IMR-90 (cell line): ENCODE measurements around the gene SEC11A. TPM values are rescaled to one million over a fixed set of nuclear protein-coding genes. Genes with fewer than 3 reads are reported as not detected.

Experiments
- ATAC-seq: fragments of 200-7000 bp; cut with Tn5 transposase; 2 replicates; pipeline ENCODE4 v1.9.1; 2020; ENCODE audit warnings: low read depth, mild to moderate bottlenecking, moderate library complexity
- BruUV-seq: library from RNA; stranded (reverse); fragments of 400-500 nt; replicated peaks from 2 replicates; lab custom pipeline; 2021; lab: Mats Ljungman, UMichigan
- CTCF ChIA-PET: fragments of 300-600 bp; formaldehyde crosslinking; extraction: SDS; loops from one replicate; lab custom pipeline; 2021; ENCODE audit warnings: antibody characterized with exemption; lab: Yijun Ruan, JAX
- POLR2A ChIA-PET: fragments of 300-600 bp; sonication (Branson Sonifier 250); formaldehyde crosslinking; loops from one replicate; lab custom pipeline; 2022; ENCODE audit warnings: antibody characterized with exemption; ENCODE audit not compliant: unreplicated experiment; lab: Charles Lee
- DNase-seq: peaks from one replicate; pipeline ENCODE4 v3.0.0; 2013
- H2AFZ ChIP-seq: replicated peaks from 2 replicates; pipeline ENCODE3; 2013; ENCODE audit warnings: low read length, mild to moderate bottlenecking; ENCODE audit not compliant: poor library complexity
- H2AK5ac ChIP-seq: 2 replicates; pipeline ENCODE4 v1.6.1; 2013; ENCODE audit warnings: low read depth, low read length, inconsistent platforms
- H2AK9ac ChIP-seq: replicated peaks from 2 replicates; pipeline ENCODE3; 2013; ENCODE audit warnings: mild to moderate bottlenecking, low read depth, low read length, moderate library complexity; ENCODE audit not compliant: poor library complexity
- H2BK120ac ChIP-seq: 2 replicates; pipeline ENCODE4 v1.6.1; 2013; ENCODE audit warnings: low read depth, low read length, inconsistent platforms
- H2BK15ac ChIP-seq: 3 replicates; pipeline ENCODE4 v1.6.1; 2013; ENCODE audit warnings: low read depth, low read length, inconsistent platforms
- H2BK20ac ChIP-seq: 2 replicates; pipeline ENCODE4 v1.6.1; 2013; ENCODE audit warnings: low read depth, mild to moderate bottlenecking, inconsistent platforms, low read length, moderate library complexity
- H2BK5ac ChIP-seq: 2 replicates; pipeline ENCODE4 v1.6.1; 2013; ENCODE audit warnings: mild to moderate bottlenecking, low read depth, low read length, inconsistent platforms; ENCODE audit not compliant: poor library complexity, severe bottlenecking
- H3K14ac ChIP-seq: replicated peaks from 2 replicates; pipeline ENCODE4 v1.6.1; 2013; ENCODE audit warnings: low read depth, low read length, inconsistent platforms
- H3K18ac ChIP-seq: 2 replicates; pipeline ENCODE4 v1.6.1; 2013; ENCODE audit warnings: low read depth, low read length, control low read depth
- H3K23ac ChIP-seq: 2 replicates; pipeline ENCODE4 v1.6.1; 2013; ENCODE audit warnings: low read depth, low read length, inconsistent platforms
- H3K27ac ChIP-seq: 2 replicates; pipeline ENCODE4 v1.5.1; 2013; ENCODE audit warnings: mild to moderate bottlenecking, control low read depth, low read length; ENCODE audit not compliant: insufficient read depth
- H3K27me3 ChIP-seq: 2 replicates; pipeline ENCODE4 v1.6.1; 2013; ENCODE audit warnings: low read length; ENCODE audit not compliant: control insufficient read depth, insufficient read depth
- H3K36me3 ChIP-seq: 2 replicates; pipeline ENCODE4 v1.6.1; 2013; ENCODE audit warnings: low read length, mixed read lengths; ENCODE audit not compliant: control insufficient read depth, insufficient read depth
- H3K4ac ChIP-seq: 2 replicates; pipeline ENCODE4 v1.6.1; 2013; ENCODE audit warnings: low read depth, low read length, inconsistent platforms
- H3K4me1 ChIP-seq: 2 replicates; pipeline ENCODE4 v1.6.1; 2013; ENCODE audit warnings: low read length, mixed read lengths; ENCODE audit not compliant: control insufficient read depth, insufficient read depth
- H3K4me2 ChIP-seq: 2 replicates; pipeline ENCODE4 v1.6.1; 2013; ENCODE audit warnings: low read depth, mild to moderate bottlenecking, control low read depth, low read length, moderate library complexity
- H3K4me3 ChIP-seq: 2 replicates; pipeline ENCODE4 v1.5.1; 2013; ENCODE audit warnings: low read depth, mild to moderate bottlenecking, control low read depth, low read length, moderate library complexity; ENCODE audit not compliant: insufficient read depth
- H3K56ac ChIP-seq: 2 replicates; pipeline ENCODE4 v1.6.1; 2013; ENCODE audit warnings: low read length, inconsistent platforms; ENCODE audit not compliant: insufficient read depth; ENCODE audit errors: extremely low read depth
- H3K79me1 ChIP-seq, 2 experiments: 2 replicates each; pipeline ENCODE4 v1.6.1; 2013; ENCODE audit warnings: low read length in 2 of 2, inconsistent platforms in 1 of 2, low read depth in 1 of 2
- H3K9ac ChIP-seq: 2 replicates; pipeline ENCODE4 v1.6.1; 2013; ENCODE audit warnings: low read depth, low read length, control low read depth
- H3K9me1 ChIP-seq: 2 replicates; pipeline ENCODE4 v1.6.1; 2013; ENCODE audit warnings: low read length, inconsistent platforms; ENCODE audit not compliant: insufficient read depth
- H3K9me3 ChIP-seq: 2 replicates; pipeline ENCODE4 v1.6.1; 2013; ENCODE audit warnings: low read length; ENCODE audit not compliant: control insufficient read depth, insufficient read depth
- H4K20me1 ChIP-seq: 2 replicates; pipeline ENCODE4 v1.6.1; 2013; ENCODE audit warnings: low read length, inconsistent platforms; ENCODE audit not compliant: insufficient read depth
- H4K5ac ChIP-seq: 2 replicates; pipeline ENCODE4 v1.6.1; 2013; ENCODE audit warnings: mild to moderate bottlenecking, low read depth, low read length, control low read depth
- H4K8ac ChIP-seq, 2 experiments: 2 replicates each; pipeline ENCODE4 v1.6.1; 2013; ENCODE audit warnings: low read depth in 2 of 2, low read length in 2 of 2, control low read depth in 1 of 2, inconsistent platforms in 1 of 2
- H4K91ac ChIP-seq: 2 replicates; pipeline ENCODE4 v1.6.1; 2013; ENCODE audit warnings: low read depth, low read length, inconsistent platforms; ENCODE audit not compliant: insufficient read depth
- BHLHE40 ChIP-seq: fragments of 150-350 bp; IDR thresholded peaks from 2 replicates; pipeline ENCODE4 v1.6.1; 2016; ENCODE audit warnings: mild to moderate bottlenecking, low read depth, low read length
- CHD1 ChIP-seq: IDR thresholded peaks from 2 replicates; pipeline ENCODE4 v1.6.1; 2012; ENCODE audit warnings: low read depth, low read length, improper control_type of control experiment
- MAZ ChIP-seq: IDR thresholded peaks from 2 replicates; pipeline ENCODE4 v1.6.1; 2012; ENCODE audit warnings: low read depth, mild to moderate bottlenecking, low read length, improper control_type of control experiment, moderate library complexity, borderline replicate concordance
- MXI1 ChIP-seq: IDR thresholded peaks from 2 replicates; pipeline ENCODE4 v1.6.1; 2012; ENCODE audit warnings: low read depth, mild to moderate bottlenecking, low read length, moderate library complexity, borderline replicate concordance
- POLR2A ChIP-seq: IDR thresholded peaks from 2 replicates; pipeline ENCODE4 v1.6.1; 2012; ENCODE audit warnings: mild to moderate bottlenecking, low read depth, low read length
- RAD21 ChIP-seq: IDR thresholded peaks from 2 replicates; pipeline ENCODE4 v1.6.1; 2012; ENCODE audit warnings: low read length, improper control_type of control experiment
- RFX5 ChIP-seq: IDR thresholded peaks from 2 replicates; pipeline ENCODE4 v1.8.0; 2012; ENCODE audit warnings: low read depth, mild to moderate bottlenecking, low read length, moderate library complexity
- SMC3 ChIP-seq: fragments of 150-350 bp; IDR thresholded peaks from 2 replicates; pipeline ENCODE4 v1.6.1; 2016; ENCODE audit warnings: low read depth, mild to moderate bottlenecking, antibody characterized with exemption, low read length, moderate library complexity
- WGBS, 2 experiments: methylation state at CpG; one replicate each; pipeline versions ENCODE4 v1.1.5 to v1.1.7; 2013; ENCODE audit warnings: missing lambda C conversion rate in 2 of 2; ENCODE audit not compliant: insufficient read length in 1 of 2; ENCODE audit errors: extremely low coverage in 2 of 2; 5-methylcytosine and 5-hydroxymethylcytosine counted together
- dilution Hi-C: fragments of 300-500 bp; cut with HindIII; formaldehyde crosslinking; loops from one replicate; pipeline ENCODE4 v1.14.3; 2018; ENCODE audit warnings: low sequenced_read_pairs; ENCODE audit not compliant: unreplicated experiment
- in situ Hi-C: fragments of 300-500 bp; cut with MboI; formaldehyde crosslinking; loops from 3 replicates; pipeline ENCODE4 v1.14.3; 2019; ENCODE audit warnings: low sequenced_read_pairs, inconsistent platforms, mixed read lengths
- intact Hi-C: fragments of 100-400 bp; cut with micrococcal nuclease; formaldehyde crosslinking; loops from 2 replicates; pipeline ENCODE4 v1.10.0; 2022
- polyA plus RNA-seq, 3 experiments: library from polyadenylated mRNA; depleted of rRNA; stranded (reverse); fragments of >200 nt; gene quantifications; 2 replicates each; pipeline ENCODE4 v1.2.3, GENCODE V29; 2012; ENCODE audit warnings: low replicate concordance in 1 of 3
- total RNA-seq: library from RNA; depleted of rRNA; stranded (reverse); fragments of >200 nt; gene quantifications from 2 replicates; pipeline ENCODE4 v1.2.3, GENCODE V29; 2012
- TF ChIP-seq, protein P1 (sequence below): fragments of 150-350 bp; IDR thresholded peaks from 2 replicates; pipeline ENCODE4 v1.6.1; 2016; ENCODE audit warnings: low read depth, mild to moderate bottlenecking, low read length, moderate library complexity, borderline replicate concordance

The SEC11A gene
- total and polyA plus RNA-seq, 2 of the 4 experiments (the other 2 are of a cell fraction) = 62.4 to 108 TPM

DNA sequence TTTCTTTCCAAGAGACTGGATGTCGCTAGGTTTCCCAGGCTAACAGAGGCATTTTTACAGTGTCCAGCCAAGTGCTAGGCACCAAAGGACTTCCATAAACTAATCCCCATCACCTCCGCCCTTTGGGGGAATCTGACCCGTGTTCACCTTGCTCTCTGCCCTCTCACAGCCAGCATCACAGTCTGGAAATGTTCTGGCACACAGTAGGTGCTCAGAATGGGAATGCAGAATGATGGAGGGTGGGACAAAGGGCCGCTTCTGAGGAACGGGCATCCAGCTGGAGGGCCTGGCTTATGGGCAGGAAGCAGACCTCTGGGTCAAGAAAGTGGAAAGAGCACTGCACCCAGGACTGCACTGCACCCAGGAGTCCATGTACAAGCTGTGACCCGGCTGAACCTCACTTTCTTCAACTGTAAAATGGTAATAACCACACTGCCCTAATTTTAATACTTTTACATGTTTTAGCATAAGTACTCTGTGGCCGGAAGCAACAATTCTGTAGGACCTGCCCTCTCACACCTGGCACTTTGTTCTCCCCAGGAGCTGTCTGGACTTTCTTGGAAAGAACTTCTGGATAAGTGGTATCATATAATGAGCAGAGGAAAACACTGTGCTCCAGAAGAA is 57.0 kb downstream of the SEC11A start:
- Histone ChIP-seq H3K9ac (no peak overlapping the region), H3K27me3 (no peaks in the 10 kb centered on the region), H2BK15ac (no peak overlapping the region), H3K14ac (no peak overlapping the region), H2AFZ (peak overlapping the region; percentile 89), H3K4me3 (no peak overlapping the region), H3K79me1 (peaks cover under 1 to 20% of the 10 kb centered on the region in 2 experiments; a peak in 3 of 4 replicates), H3K36me3 (no peaks in the 10 kb centered on the region), H4K8ac (peak overlapping the region; percentile 26 to 79; a peak in 2 of 4 replicates), H2AK5ac (peak overlapping the region; percentile 25; the same call in 1 of the 2 replicates), H3K23ac (no peak overlapping the region), H3K9me3 (no peaks in the 10 kb centered on the region), H2BK5ac (no peak overlapping the region), H4K20me1 (no peaks in the 10 kb centered on the region), H3K4me1 (peaks cover 7% of the 10 kb centered on the region), H3K27ac (no peak overlapping the region), H4K5ac (peak overlapping the region; percentile 9; the same call in 1 of the 2 replicates), H2BK120ac (no peak overlapping the region), H3K9me1 (peaks cover 8% of the 10 kb centered on the region; the same call in 1 of the 2 replicates), H3K4ac (no peak overlapping the region), H2BK20ac (no peak overlapping the region), H3K18ac (no peak overlapping the region), H3K56ac (no peak overlapping the region), H4K91ac (no peak overlapping the region), H3K4me2 (no peak overlapping the region; the same call in 1 of the 2 replicates), H2AK9ac (peak overlapping the region; percentile 68)
- DNase-seq (no peak), ATAC-seq (no peak)
- no TSS peak for BruUV-seq
- ChIA-PET POLR2A (interaction anchor here (0.5 kb wide), 1 partner anchor 27 kb away, joined by 3 read pairs; no protein-coding TSS in a partner anchor), CTCF (interaction anchor here (0.6 kb wide), 1 partner anchor 427 kb away, joined by 6 read pairs; no protein-coding TSS in a partner anchor)
- dilution Hi-C loops = no loop called here
- in situ Hi-C loops = no loop called here
- intact Hi-C loops = loop anchor here (5.0 kb wide), 2 partner anchors 72 to 383 kb away; no protein-coding TSS in a partner anchor
- 0% methylated on average over 1 of the region's 7 CpGs; no CpG with 5 or more reads in 1 of the 2 experiments for WGBS, 2 experiments
- TF ChIP-seq POLR2A (no peak), MXI1 (no peak), CHD1 (no peak), RFX5 (no peak), MAZ (no peak), RAD21 (no peak), BHLHE40 (no peak), SMC3 (no peak)
- TF ChIP-seq, protein P1, sequence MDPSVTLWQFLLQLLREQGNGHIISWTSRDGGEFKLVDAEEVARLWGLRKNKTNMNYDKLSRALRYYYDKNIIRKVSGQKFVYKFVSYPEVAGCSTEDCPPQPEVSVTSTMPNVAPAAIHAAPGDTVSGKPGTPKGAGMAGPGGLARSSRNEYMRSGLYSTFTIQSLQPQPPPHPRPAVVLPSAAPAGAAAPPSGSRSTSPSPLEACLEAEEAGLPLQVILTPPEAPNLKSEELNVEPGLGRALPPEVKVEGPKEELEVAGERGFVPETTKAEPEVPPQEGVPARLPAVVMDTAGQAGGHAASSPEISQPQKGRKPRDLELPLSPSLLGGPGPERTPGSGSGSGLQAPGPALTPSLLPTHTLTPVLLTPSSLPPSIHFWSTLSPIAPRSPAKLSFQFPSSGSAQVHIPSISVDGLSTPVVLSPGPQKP = no peak
